GM18870 (cell line): ENCODE data around the gene SDK1.

ENCODE experiments used
- ATAC-seq: cut with Tn5 transposase; IDR thresholded peaks from one replicate; pipeline ENCODE4 v1.9.1; 2021; ENCODE audit warnings: moderate library complexity; ENCODE audit not compliant: unreplicated experiment

SDK1 gene

GRCh38 chr7:4182605-4183300, 881.7 kb downstream of the SDK1 start:
- ATAC-seq, result no peak

DNA sequence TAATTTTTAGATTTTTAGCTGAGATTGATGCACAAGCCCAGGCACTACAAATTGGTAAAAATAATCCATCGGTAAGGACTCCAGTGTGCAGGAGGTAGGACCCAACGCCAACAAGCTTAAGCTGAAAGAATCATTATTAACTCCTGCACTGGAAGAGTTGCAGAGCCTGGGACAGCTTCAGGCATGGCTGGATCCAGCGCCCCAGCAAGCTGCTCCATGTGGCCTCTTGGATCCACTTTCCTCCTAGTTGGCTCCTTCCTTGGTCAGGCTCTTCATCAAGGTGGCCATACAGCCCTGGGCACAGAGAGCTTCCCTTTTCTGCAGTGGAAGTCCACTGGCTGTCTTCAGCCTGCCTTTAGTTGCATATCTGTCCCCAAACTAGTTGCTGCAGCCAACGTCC, 883.6 kb downstream of the SDK1 start:
- ATAC-seq, result no peak

DNA sequence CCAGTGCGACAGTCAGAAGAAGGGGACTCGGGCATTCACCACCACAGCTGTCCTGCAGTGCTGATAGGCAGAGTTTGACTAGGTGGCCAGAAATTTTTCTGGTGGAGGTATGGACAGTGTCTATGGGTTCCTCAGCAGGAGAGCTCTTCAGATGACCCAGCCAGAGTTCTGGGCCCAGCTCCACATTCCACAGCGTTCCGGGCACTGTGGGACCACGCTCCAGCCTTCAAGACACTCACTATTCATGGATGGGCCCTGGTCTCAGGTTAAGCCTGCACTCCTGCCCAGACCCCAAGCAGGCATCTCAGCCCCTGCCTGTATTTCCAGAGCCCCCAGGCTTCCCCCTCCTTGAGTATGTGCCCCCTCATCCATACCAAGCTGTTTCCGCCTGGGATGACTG, 884.1 kb downstream of the SDK1 start:
- no peak for ATAC-seq

DNA sequence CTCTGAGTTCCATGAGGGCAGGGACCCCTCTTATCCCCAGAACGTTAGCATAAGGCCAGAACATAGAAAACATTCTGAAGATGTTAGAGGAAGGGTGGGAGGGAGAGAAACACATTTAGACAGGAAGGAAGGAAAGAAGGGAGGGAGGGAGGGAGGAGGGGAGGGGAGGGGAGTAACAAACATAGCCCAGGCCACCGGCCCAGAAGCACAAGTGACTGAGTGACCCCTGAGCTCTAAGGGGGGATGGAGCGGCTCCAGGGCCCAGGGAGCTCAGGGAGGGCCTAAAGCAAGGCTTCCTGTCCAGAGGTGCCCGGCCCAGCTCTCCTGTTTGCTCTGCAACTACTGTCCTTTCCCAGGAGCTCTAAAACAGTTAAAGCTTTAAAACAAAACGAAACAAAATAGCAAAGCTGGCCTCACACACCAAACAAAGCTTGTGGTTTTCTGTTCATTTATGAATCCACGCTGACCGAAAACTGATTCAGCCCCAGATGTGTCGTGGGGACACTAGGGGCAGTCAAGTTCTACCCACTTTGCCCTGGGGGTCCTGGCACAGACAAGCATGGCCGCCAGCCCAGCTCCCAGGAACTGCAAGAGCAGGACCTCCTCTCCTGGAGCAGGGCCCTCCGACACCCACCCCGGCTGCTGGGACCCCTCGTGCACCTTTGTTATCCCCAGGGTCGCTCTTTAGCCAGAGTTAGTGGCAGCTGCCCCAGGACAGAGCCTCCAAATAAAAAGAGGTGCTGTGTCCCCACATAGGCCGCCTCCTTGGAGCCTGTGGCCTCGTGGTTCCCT, 884.9 kb downstream of the SDK1 start:
- ATAC-seq, result no peak

DNA sequence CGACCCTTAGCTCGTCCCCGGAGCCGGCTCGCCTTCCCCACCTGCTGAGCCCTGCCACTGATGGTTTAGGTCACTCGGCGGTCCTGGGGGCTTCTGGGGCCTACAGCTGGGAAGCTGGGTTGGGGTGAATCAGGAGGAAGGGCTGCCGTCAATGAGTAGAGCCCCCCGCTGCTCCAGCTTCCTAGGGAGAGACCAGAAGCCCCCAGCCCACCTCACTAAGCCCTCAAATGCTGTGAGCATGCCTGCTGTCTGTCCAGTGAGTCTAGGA, 885.4 kb downstream of the SDK1 start:
- no peak for ATAC-seq

DNA sequence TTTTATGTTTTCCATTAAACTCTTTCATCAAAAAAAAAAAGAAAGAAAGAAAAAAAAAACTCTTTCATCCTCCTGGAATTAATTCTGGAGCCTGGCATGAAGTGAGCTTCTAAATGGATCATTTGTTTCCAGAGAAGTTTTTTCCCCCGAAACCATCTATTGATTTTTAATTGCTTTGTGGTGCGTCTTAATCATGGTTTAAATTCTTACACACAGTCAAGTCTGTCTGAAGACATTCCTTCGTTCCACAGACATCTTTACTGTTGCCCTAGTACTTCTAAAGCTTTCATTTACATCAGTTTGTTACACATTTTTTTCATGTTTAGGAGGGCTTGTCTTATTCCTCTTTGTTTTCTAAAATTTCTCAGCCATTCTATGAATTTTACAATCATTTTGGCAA, 887.6 kb downstream of the SDK1 start:
- no peak for ATAC-seq

- no peak for ATAC-seq
These were observed 888.1 kb downstream of the SDK1 start for GRCh38 chr7:4189131-4189570.

DNA sequence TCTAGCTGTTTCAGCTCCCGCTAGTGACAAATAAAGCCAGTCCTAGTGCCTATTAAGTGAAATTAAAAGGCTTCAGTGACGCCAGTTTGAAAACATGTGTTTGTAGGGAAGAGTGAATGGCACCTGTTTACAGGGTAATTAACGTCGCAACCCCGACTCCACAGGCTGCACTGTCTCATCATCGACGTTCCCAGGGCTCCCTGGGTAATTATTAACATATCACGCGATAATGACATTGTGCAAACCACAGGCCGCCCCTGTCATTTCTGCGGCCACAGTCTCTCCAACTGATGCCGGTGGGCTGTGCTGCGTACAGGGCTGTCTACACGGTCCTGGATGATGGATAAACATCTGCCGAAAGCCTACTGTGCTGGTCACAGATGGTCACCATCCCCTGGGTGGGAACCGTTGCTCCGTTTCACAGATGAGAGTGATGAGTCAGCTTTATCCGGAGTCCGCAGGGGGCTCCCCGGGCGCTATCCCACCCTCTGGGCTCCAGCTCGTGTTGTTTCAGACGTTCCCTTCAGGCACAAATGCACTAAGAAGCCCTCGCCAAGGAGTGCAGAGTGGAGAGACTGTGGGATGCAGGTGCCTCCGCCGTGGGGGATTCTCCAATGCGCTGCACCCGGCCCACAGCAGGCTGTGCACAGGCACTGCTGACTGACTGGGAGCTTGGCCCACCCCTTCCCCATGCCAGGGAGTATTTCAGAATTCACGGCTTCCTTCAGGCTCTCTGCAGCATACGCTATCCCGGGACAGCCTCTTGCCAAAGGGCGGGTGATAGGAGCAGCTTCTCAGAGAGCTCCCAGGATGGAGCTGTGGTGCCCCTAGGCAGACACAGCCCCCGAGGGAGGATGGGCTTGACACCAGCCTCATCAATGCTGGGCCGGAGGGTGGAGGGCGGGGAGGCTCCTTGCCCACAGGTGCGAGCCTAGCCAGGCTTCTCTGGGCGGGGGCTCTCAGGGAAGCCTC, 889.2 kb downstream of the SDK1 start:
- no peak for ATAC-seq

- ATAC-seq, result no peak
These were observed 890.0 kb downstream of the SDK1 start for GRCh38 chr7:4191046-4191445.

DNA sequence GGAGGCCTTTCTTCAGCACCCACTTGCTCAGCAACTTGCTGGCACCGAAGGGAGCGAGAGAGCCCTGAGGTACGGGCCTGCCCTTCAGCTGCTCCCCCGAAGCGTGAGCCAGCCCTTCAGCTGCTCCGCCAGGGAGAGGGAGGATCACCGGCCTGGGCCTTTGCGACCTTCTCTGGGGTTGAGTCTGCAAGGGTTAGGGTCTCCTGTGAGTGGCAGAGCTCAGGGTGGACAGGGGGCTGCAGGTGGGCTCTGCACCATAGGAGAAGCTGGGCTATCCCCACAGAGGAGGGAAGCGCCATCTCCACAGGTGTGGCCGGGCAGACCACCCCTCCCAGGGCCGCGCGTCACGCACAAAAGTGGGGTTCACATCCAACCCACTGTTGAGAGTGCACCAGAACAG, 890.5 kb downstream of the SDK1 start:
- ATAC-seq, result no peak

DNA sequence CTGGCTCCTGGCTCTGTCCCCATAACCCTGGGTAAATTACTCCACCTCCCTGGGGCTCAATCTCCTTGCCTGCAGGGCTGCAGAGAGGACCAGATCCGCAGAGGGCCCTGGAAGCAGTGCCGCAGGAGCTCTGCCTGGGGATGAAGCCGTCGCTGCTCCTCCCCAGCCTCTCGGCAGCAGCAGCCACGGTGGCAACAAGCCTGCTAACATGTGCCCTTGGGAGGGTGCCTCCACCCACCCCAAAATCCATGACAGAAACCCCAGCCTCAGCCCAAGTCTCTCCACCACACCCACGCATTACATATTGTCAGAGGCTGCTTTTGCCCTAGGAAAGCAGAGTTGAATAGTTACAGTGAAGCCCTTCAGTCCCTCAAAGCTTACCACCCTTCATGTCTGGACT, 894.6 kb downstream of the SDK1 start:
- ATAC-seq, result no peak

- no peak for ATAC-seq
These were observed 895.2 kb downstream of the SDK1 start for GRCh38 chr7:4196121-4196819.

GRCh38 chr7:4198301-4198700, 897.2 kb downstream of the SDK1 start:
- no peak for ATAC-seq

DNA sequence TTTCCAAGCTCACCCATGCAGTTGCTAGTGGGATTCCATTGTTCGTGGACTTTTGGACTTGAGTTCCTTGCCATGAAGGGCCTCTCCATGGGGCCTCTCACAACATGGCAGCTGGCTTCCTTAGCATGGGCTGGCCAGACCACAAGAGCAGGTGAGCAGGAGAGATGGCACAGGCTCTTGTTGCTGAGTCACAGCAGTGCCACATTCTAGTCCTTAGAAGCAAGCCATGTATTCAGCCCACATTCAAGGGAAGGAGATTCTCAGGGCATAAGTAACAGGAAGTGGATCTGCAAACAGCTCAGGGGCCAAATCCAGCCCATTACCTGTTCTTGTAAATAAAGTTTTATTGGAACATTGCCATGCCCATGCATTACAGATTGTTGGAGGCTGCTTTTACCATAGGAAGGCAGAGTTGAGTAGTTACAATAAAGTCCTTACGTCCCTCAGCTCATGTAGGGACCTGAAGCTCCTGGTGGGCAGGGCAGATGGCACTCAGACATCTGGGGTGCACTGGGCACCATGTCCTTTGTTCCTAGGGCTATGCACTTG, 899.6 kb downstream of the SDK1 start:
- ATAC-seq, result no peak

- ATAC-seq, result no peak
These were observed 900.5 kb downstream of the SDK1 start for GRCh38 chr7:4201566-4201965.

DNA sequence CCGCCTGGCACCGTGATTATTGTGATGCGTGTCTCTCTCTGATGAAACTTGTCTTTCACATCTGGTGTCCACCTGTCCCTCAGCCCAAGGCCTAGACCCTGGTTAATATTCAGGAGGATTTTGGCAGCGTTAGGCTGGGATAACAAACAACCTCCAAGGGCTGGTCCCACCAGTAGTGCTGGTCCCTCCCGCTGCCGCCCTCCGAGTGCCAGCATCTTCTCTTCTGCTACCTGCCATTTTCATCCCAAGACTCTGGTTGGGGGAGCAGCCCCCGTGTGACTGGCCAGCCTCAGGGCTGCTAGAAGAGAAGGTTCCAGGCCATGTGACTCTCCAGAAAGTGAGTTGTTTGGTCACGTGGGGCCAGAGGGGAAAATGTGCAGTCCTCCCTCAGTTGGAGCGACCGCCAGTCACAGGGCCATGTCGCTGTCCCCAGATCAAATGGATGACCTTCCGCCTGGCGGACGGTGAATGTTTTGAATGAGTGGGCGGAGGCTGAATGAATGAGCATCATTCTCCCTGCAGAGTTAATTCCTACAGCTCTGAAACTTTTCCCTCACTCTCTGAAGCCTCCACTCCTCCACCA, 901.2 kb downstream of the SDK1 start:
- no peak for ATAC-seq

DNA sequence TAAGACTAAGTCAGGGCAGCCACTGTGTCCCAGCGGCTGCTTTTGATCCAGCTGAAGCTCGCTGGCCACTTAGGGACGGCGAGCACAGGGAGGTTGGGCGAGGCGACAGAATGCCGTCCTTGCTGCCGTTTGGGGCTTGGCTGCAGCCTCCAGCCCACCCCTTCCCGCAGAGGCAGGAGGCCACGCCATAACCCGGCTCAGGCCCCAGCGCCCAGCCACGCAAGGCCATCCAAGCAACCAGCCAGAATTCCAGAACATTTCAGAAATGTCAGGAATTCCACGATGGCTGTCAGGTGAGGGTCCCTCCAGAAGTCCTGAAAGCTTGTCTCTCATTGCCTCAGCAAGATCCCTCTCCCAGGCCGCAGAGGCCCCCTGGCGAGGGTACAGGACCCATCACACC, 901.9 kb downstream of the SDK1 start:
- no peak for ATAC-seq

DNA sequence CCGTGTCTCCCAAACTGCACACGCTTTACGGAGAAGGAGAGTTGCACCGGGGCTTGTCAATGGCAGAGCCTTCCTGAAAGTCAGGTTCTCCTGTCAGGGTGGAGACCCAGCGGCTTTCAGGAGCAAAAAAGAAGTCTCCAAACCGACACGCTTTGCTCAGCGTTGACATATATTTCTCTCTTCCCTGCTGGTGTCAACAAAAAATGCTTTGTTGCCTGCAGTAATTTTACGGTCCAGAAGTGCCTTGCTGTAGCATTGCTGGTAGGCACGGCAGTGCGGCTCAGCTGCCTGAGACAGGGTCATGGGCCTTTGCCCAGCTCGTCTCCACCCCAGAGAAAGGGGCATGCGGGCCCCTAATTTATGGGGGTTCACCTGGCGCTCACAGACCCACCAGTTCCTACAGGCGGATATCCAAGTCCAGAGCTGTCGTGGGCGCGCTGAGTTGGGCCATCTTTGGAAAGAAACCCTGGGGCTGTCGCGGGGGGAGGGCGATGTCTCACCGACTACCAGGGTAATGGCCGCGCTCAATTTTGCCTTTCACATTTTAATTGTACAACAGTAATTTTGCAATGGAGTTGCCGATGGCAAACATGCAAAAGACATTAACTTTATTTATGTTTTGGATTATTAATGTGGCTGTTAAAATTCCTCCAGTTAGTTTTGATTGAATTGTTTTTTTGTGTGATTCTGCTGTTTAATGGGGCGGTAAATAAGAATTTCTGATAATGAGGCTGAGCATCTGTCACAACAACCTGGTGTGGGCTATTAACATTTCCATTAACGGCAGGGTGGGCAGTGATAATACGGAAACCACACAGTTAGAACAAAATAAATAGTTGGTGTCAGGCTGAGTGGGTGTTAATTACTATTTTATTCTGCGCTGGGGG, 902.8 kb downstream of the SDK1 start:
- ATAC-seq, result no peak

GRCh38 chr7:4204513-4205165, 903.6 kb downstream of the SDK1 start:
- ATAC-seq, result no peak
